Astrocyte of the spinal cord (primary cell): ENCODE data around the gene GP2.

ENCODE experiments used
- DNase-seq: peaks from one replicate; pipeline ENCODE4 v3.0.0; 2011; ENCODE audit warnings: low read depth, low spot score
- H3K4me3 ChIP-seq: 2 replicates; pipeline ENCODE4 v1.5.1; 2011; ENCODE audit warnings: low read depth, mild to moderate bottlenecking, low read length, moderate library complexity
- in situ Hi-C: cut with HindIII; loops from 2 replicates; pipeline ENCODE4 v1.10.0; 2017; ENCODE audit warnings: low sequenced_read_pairs
- TF ChIP-seq, protein P1 (sequence below): IDR thresholded peaks from 2 replicates; pipeline ENCODE4 v1.5.1; 2012; ENCODE audit warnings: low read depth, mild to moderate bottlenecking, low read length, inconsistent platforms

GP2 gene

GRCh38 chr16:20355114-20355782 lies 27.9 kb upstream of the GP2 start:
- TF ChIP-seq, protein P1, sequence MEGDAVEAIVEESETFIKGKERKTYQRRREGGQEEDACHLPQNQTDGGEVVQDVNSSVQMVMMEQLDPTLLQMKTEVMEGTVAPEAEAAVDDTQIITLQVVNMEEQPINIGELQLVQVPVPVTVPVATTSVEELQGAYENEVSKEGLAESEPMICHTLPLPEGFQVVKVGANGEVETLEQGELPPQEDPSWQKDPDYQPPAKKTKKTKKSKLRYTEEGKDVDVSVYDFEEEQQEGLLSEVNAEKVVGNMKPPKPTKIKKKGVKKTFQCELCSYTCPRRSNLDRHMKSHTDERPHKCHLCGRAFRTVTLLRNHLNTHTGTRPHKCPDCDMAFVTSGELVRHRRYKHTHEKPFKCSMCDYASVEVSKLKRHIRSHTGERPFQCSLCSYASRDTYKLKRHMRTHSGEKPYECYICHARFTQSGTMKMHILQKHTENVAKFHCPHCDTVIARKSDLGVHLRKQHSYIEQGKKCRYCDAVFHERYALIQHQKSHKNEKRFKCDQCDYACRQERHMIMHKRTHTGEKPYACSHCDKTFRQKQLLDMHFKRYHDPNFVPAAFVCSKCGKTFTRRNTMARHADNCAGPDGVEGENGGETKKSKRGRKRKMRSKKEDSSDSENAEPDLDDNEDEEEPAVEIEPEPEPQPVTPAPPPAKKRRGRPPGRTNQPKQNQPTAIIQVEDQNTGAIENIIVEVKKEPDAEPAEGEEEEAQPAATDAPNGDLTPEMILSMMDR: no peak
- no peak overlapping the region for H3K4me3 ChIP-seq
- no peak for DNase-seq
- in situ Hi-C loops: no loop called here

DNA sequence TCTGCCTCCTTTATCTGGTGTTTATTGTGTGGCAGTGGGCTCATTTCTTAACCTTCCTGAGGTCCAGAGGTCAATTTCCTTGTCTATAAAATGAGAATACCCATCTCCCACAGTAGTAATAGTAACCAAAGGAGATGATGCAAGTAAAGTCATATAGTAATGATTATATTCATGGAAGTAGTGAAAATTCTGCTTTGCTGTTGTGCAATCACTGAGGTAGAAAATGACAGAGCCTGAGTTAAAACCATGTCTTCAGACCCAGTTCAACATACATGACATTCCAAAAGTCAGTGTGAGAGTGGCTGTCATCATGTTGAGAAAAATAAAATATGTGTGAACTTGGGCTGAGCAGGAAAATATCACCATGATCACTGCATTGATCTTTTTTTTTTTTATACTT lies 26.1 kb upstream of the GP2 start:
- no peak overlapping the region for H3K4me3 ChIP-seq
- DNase-seq: no peak
- TF ChIP-seq, protein P1: no peak
- in situ Hi-C loops: no loop called here

- no peak for DNase-seq
- no peak within 1 kb of the TSS for H3K4me3 ChIP-seq
- TF ChIP-seq, protein P1: no peak
- in situ Hi-C loops: no loop called here
Observed at GRCh38 chr16:20352615-20353014, 25.3 kb upstream of the GP2 start, which contains the start of gene UMOD. Gene UMOD (minus strand): TSS chr16:20352715. CDS start chr16:20350737, 1,978 bp downstream.

- in situ Hi-C loops: no loop called here
- H3K4me3 ChIP-seq: no peak overlapping the region
- TF ChIP-seq, protein P1: no peak
- DNase-seq: no peak
Observed at GRCh38 chr16:20349615-20350014, 22.3 kb upstream of the GP2 start.

- TF ChIP-seq, protein P1: no peak
- no peak overlapping the region for H3K4me3 ChIP-seq
- in situ Hi-C loops: no loop called here
- no peak for DNase-seq
Observed at GRCh38 chr16:20348365-20349185, 21.3 kb upstream of the GP2 start.

GRCh38 chr16:20347666-20348364 lies 20.5 kb upstream of the GP2 start:
- no peak for DNase-seq
- TF ChIP-seq, protein P1: no peak
- H3K4me3 ChIP-seq: no peak overlapping the region
- in situ Hi-C loops: no loop called here
